WERI-Rb-1 (cell line): ENCODE results near the gene BAIAP3.
"Not testable (repeated sequence)": the region's sequence is repeated elsewhere in the genome, so short reads cannot be mapped to it uniquely, and the experiment has no call there.

Source experiments
- DNase-seq: peaks from one replicate; pipeline ENCODE4 v3.0.0-alpha.2; 2020
- H3K27ac ChIP-seq: fragments of 250-450 bp; sonication (Bioruptor Pico); 2 replicates; pipeline ENCODE4 v1.5.1; 2020; ENCODE audit warnings: mild to moderate bottlenecking, moderate library complexity
- H3K27me3 ChIP-seq: fragments of 250-450 bp; sonication (Bioruptor Pico); 2 replicates; pipeline ENCODE4 v1.5.1; 2021; ENCODE audit warnings: mild to moderate bottlenecking, low read depth, moderate library complexity; ENCODE audit not compliant: insufficient read depth, severe bottlenecking
- H3K36me3 ChIP-seq: fragments of 250-450 bp; sonication (Bioruptor Pico); 2 replicates; pipeline ENCODE4 v1.5.1; 2020; ENCODE audit warnings: mild to moderate bottlenecking, moderate library complexity
- H3K4me3 ChIP-seq: 2 replicates; pipeline ENCODE4 v1.5.1; 2011; ENCODE audit warnings: low read depth, mild to moderate bottlenecking, control low read depth, low read length
- H3K9me3 ChIP-seq: fragments of 250-450 bp; sonication (Bioruptor Pico); 2 replicates; pipeline ENCODE4 v1.5.1; 2021; ENCODE audit warnings: mild to moderate bottlenecking, moderate library complexity; ENCODE audit not compliant: severe bottlenecking
- TF ChIP-seq, protein P1 (sequence below): IDR thresholded peaks from 2 replicates; pipeline ENCODE4 v1.5.1; 2011; ENCODE audit warnings: low read depth, mild to moderate bottlenecking, control low read depth, inconsistent platforms, low read length

BAIAP3 gene

DNA sequence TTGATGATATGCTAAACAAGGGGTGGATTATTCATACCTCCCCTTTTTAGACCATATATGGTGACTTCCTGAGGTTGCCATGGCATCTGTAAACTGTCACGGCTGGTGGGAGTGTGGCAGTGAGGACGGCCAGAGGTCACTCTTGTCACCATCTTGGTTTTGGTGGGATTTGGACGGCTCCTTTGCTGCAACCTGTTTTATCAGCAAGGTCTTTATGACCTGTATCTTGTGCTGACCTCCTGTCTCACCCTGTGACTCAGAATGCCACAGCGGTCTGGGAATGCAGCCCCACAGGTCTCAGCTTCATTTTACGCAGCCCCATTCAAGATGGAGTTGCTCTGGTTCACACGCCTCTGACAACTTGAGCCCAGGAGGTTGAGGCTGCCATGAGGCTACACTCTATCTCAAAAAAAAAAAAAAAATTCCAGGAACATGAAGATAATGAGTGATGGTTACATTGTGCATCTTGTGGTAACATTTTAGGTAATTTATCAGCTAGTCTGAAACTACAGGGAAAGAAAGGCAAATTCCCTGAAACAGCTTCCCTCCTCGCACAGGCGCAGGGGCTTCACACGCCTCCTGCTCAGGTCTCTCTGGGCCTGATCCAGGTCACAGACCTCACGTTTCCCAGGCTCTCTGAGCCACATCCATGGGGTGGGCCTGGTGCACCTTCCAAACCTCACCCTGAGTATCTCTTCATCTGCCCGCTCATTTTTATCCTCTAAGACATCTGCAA, 39.4 kb upstream of the BAIAP3 start:
- no peak for DNase-seq
- TF ChIP-seq, protein P1, sequence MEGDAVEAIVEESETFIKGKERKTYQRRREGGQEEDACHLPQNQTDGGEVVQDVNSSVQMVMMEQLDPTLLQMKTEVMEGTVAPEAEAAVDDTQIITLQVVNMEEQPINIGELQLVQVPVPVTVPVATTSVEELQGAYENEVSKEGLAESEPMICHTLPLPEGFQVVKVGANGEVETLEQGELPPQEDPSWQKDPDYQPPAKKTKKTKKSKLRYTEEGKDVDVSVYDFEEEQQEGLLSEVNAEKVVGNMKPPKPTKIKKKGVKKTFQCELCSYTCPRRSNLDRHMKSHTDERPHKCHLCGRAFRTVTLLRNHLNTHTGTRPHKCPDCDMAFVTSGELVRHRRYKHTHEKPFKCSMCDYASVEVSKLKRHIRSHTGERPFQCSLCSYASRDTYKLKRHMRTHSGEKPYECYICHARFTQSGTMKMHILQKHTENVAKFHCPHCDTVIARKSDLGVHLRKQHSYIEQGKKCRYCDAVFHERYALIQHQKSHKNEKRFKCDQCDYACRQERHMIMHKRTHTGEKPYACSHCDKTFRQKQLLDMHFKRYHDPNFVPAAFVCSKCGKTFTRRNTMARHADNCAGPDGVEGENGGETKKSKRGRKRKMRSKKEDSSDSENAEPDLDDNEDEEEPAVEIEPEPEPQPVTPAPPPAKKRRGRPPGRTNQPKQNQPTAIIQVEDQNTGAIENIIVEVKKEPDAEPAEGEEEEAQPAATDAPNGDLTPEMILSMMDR = no peak
- Histone ChIP-seq H3K9me3 (no peaks in the 10 kb centered on the region), H3K36me3 (no peaks in the 10 kb centered on the region), H3K27me3 (no peaks in the 10 kb centered on the region), H3K27ac (no peak overlapping the region), H3K4me3 (no peak overlapping the region)

DNA sequence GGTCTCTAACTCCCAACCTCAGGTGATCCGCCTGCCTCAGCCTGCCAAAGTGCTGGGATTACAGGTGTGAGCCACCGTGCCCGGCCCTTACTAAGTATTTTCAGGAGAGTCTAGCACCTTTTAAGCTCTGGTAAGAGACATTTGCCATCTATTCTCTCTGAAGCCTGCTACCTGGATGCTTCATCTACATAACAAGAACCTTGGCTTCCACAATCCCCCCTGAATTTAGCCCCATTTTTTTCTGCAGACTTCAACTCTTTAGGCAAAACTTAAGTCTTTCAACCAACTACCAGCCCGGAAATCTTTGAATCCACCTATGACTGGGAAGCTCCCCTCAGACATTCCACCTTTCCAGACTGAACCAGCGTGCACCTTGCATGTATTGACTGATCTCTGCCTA, 38.0 kb upstream of the BAIAP3 start:
- Histone ChIP-seq H3K36me3 (no peaks in the 10 kb centered on the region), H3K4me3 (no peak overlapping the region), H3K27ac (no peak overlapping the region), H3K27me3 (no peaks in the 10 kb centered on the region), H3K9me3 (no peaks in the 10 kb centered on the region)
- TF ChIP-seq, protein P1 = no peak
- DNase-seq = no peak

- H3K27ac ChIP-seq, H3K27me3 ChIP-seq, H3K9me3 ChIP-seq, DNase-seq, H3K4me3 ChIP-seq, H3K36me3 ChIP-seq: not testable (repeated sequence)
Measured at GRCh38 chr16:1296688-1297017, 36.8 kb upstream of the BAIAP3 start.

DNA sequence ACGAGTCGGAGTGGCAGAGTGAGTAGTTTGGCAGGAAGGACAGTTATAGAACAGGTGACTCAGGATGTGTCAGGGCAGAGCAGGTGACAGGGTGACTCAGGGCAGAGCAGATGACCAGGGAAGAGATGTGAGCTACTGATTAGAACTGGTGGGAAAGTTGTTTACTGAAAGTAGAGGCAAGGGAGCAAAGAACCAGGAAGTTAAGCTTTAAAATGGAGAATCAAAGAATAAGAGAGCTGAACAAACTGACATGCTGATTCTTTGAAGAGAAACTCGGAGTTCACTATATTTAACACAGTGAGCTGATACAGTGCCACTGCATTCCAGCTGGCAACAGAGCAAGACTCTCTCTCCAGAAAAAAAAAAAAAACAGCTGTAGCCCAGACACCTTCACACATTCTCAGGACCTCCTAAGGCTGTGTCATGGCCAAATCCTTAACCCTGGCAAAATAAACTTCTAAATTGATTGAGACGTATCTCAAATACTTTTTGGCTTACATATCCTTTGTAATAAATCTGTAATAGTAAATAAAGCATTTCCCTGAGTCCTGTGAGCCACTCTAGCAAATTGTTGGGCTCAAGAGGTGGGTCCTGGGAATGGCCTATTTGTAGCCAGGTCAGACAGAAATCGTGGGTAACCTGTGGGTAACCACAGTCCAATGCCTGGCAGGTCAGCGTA, 36.3 kb upstream of the BAIAP3 start:
- no peak for DNase-seq
- Histone ChIP-seq H3K36me3 (no peaks in the 10 kb centered on the region), H3K27ac (no peak overlapping the region), H3K4me3 (no peak overlapping the region), H3K9me3 (no peaks in the 10 kb centered on the region), H3K27me3 (no peaks in the 10 kb centered on the region)
- TF ChIP-seq, protein P1 = no peak

- no peaks in the 10 kb centered on the region for H3K27me3 ChIP-seq
- H3K27ac ChIP-seq = no peak overlapping the region
- TF ChIP-seq, protein P1 = no peak
- no peaks in the 10 kb centered on the region for H3K9me3 ChIP-seq
- DNase-seq = no peak
- no peaks in the 10 kb centered on the region for H3K36me3 ChIP-seq
- H3K4me3 ChIP-seq = no peak overlapping the region
Measured at GRCh38 chr16:1298406-1298805, 35.0 kb upstream of the BAIAP3 start.

DNA sequence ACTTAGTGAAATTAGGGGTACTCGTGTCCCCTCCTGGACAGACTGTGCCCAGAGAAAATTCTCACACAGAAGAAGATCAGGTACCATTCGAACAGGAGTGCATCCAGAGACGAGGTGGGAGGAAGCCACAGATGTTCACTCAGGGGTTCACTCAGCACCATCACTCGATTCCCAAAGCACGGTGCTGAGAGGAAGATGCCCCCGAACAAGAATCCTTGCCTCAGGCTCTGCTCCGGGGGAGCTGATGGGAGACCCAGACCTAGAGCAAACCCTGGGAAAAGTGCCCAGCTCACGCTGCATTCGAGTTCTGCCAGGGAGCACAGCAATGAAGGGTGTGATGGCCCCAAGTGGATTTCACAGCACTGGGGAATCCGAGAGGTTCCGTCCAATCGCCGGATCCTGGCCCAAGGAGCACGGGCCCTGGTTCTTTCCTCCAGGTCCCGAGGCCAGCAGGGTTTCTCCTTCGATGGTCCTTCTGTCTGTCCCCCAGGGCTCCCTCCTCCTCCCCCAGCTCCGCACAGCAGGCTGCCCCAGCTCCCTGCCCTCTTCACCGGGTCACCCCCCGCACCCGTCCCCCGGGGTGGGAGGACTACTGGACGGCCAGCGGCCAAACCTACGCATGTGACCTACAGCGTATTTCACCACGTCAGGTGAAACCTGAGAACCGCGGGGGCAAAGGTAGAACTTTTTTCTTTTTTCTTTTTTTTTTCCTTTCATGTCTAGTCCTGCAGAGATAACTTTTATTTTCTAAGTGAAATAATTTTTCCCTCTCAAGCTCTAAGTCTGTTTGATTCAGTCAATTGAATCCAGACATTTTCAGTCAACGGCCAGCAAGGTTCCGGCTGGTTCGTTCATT, 34.2 kb upstream of the BAIAP3 start:
- no peaks in the 10 kb centered on the region for H3K9me3 ChIP-seq
- no peak for DNase-seq
- no peaks in the 10 kb centered on the region for H3K36me3 ChIP-seq
- TF ChIP-seq, protein P1 = no peak
- H3K27me3 ChIP-seq = no peaks in the 10 kb centered on the region
- H3K27ac ChIP-seq = no peak overlapping the region
- no peak overlapping the region for H3K4me3 ChIP-seq
